Uterus (tissue), 2 donors: ENCODE data around the gene TAX1BP1.

Experiments used
- CTCF ChIP-seq, 4 experiments: fragments of 200-600 bp in 2 of 4; fragments of 450-650 bp in 2 of 4; sonication (generic) in 2 of 4; IDR thresholded peaks; one replicate each; pipeline ENCODE4 v1.5.1; 2016 to 2019; ENCODE audit warnings: antibody characterized with exemption in 4 of 4, mild to moderate bottlenecking in 2 of 4, moderate library complexity in 1 of 4
- POLR2A ChIP-seq, 2 donors: fragments of 450-650 bp; IDR thresholded peaks; one replicate each; pipeline ENCODE4 v1.6.1; 2016; ENCODE audit warnings: antibody characterized with exemption in 2 of 2, mild to moderate bottlenecking in 1 of 2, moderate library complexity in 1 of 2

DNA sequence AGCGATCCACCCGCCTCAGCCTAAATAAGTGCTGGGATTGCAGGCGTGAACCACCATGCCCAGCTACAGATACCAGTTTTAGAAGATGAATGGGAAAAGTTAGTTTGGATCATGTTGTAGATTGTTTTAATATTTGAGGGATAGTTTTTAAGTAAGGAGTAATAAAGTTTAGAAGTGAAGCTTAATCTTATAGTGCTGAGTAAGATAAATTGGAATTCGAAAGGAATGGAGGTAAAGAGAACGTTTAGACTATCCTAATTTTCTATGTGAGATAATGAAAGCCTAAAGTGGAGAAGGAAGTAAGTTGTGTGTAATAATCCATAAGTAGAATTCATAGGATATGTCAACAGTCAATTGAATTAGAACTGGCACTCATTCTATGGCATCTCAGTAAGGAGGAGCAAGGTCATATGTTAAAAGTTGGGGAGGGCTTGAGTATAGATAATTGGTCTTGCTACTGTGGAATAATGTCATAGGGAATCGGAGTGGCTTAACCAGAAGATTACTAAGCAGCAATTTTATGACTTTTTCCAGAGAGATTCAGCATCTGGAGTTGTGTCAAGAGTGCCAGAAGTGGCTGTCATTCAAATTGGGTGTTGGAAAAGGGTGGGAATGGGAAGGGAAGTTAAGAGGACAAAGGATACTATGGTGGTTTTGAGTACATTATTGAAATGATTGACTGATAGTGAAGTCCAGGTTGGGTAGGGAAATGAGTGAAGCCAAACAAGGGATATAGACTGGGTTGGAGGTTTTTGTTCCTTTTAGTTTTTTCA lies 12.1 kb downstream of the TAX1BP1 start:
- TF ChIP-seq CTCF (IDR thresholded peaks at IDR 0.05) (no peak), POLR2A (IDR thresholded peaks at IDR 0.05) (no peak)
